Subcutaneous preadipocyte (primary cell): ENCODE data around the gene PSMB5. TPM values are rescaled to one million over a fixed set of nuclear protein-coding genes. Genes with fewer than 3 reads are reported as not detected.

Source experiments
- total RNA-seq: library from RNA; depleted of rRNA; stranded (reverse); fragments of >200 nt; gene quantifications from 2 replicates; pipeline ENCODE4 v1.2.3, GENCODE V29; 2012

PSMB5 gene
- total RNA-seq: 137 and 164 TPM in 2 replicates

GRCh38 chr14:23034498-23035302, at the start of gene PSMB5:
Gene PSMB5, minus strand, starts transcription at chr14:23034900. Its CDS starts 19 bp downstream, at chr14:23034881.

GRCh38 chr14:23056956-23057756, 22.5 kb upstream of the PSMB5 start, which contains the start of gene CDH24:
Gene CDH24, minus strand, starts transcription at chr14:23057520. Its CDS starts 1,787 bp downstream, at chr14:23055733.

GRCh38 chr14:23042162-23042965, 7.7 kb upstream of the PSMB5 start, which contains the start of gene PSMB11:
Gene PSMB11, plus strand, starts transcription at chr14:23042212. Its CDS starts 14 bp downstream, at chr14:23042226.

GRCh38 chr14:23009939-23010726, 24.6 kb downstream of the PSMB5 start, which contains the start of gene C14orf93:
Gene C14orf93, minus strand, starts transcription at chr14:23010143. Its CDS starts 11,120 bp downstream, at chr14:22999023.

GRCh38 chr14:22982477-22983245, 52.0 kb downstream of the PSMB5 start, which contains the start of gene AJUBA:
Gene AJUBA, minus strand, starts transcription at chr14:22982551. Its CDS starts 285 bp downstream, at chr14:22982266.

Other genes starting within 250 kb of the PSMB5 start
- 0.73 and 1.2 TPM in 2 replicates for gene SLC7A7, start 219.5 kb downstream of the PSMB5 start, total RNA-seq
- 33.4 and 45.0 TPM in 2 replicates for gene MRPL52, start 205.0 kb downstream of the PSMB5 start, total RNA-seq
- 320 and 373 TPM in 2 replicates for gene MMP14, start 198.3 kb downstream of the PSMB5 start, total RNA-seq
- gene LRP10, start 163.2 kb downstream of the PSMB5 start, total RNA-seq: 64.5 and 67.6 TPM in 2 replicates
- 0.37 TPM in 1 of 2 replicates, not detected in the other for gene REM2, start 151.7 kb downstream of the PSMB5 start, total RNA-seq
- gene RBM23, start 115.8 kb downstream of the PSMB5 start, total RNA-seq: 34.9 and 50.0 TPM in 2 replicates
- gene PRMT5, start 105.5 kb downstream of the PSMB5 start, total RNA-seq: 76.8 and 106 TPM in 2 replicates
- 41.6 and 45.2 TPM in 2 replicates for gene HAUS4, start 77.8 kb downstream of the PSMB5 start, total RNA-seq
- gene AJUBA, start 52.3 kb downstream of the PSMB5 start, total RNA-seq: 3.3 and 12.7 TPM in 2 replicates
- gene C14orf93, start 24.8 kb downstream of the PSMB5 start, total RNA-seq: 9.4 and 10.7 TPM in 2 replicates
- gene PSMB11, start 7.3 kb upstream of the PSMB5 start, total RNA-seq: not detected in 2 replicates
- gene CDH24, start 22.6 kb upstream of the PSMB5 start, total RNA-seq: 2.2 and 3.3 TPM in 2 replicates
- gene ACIN1, start 60.2 kb upstream of the PSMB5 start, total RNA-seq: 80.5 and 100 TPM in 2 replicates
- gene C14orf119, start 60.6 kb upstream of the PSMB5 start, total RNA-seq: 46.9 and 51.8 TPM in 2 replicates
- not detected in 2 replicates for gene CIROP, start 70.1 kb upstream of the PSMB5 start, total RNA-seq
- gene CEBPE, start 84.4 kb upstream of the PSMB5 start, total RNA-seq: not detected in 2 replicates
- 2.2 and 3.3 TPM in 2 replicates for gene SLC7A8, start 148.8 kb upstream of the PSMB5 start, total RNA-seq
- gene RNF212B, start 203.0 kb upstream of the PSMB5 start, total RNA-seq: not detected in 2 replicates